Activated gamma-delta T cell treated with Interleukin-2 at 50 U/mL for 16 hours (primary cell): ENCODE results near the gene ABCC5.

Experiments used
- DNase-seq: peaks from one replicate; pipeline ENCODE4 v3.0.0-alpha.2; 2020

The ABCC5 gene

GRCh38 chr3:183968666-183969245 is 48.9 kb downstream of the ABCC5 start:
- DNase-seq, result no peak

- no peak for DNase-seq
Observed at GRCh38 chr3:183967693-183968092, 50.0 kb downstream of the ABCC5 start.

GRCh38 chr3:183966361-183966791 is 51.3 kb downstream of the ABCC5 start:
- no peak for DNase-seq

- no peak for DNase-seq
Observed at GRCh38 chr3:183962807-183963206, 54.9 kb downstream of the ABCC5 start.

GRCh38 chr3:183959214-183959613 is 58.5 kb downstream of the ABCC5 start:
- no peak for DNase-seq

GRCh38 chr3:183958775-183959174 is 58.9 kb downstream of the ABCC5 start:
- no peak for DNase-seq

GRCh38 chr3:183958226-183958625 is 59.5 kb downstream of the ABCC5 start:
- no peak for DNase-seq

GRCh38 chr3:183954875-183955274 is 62.8 kb downstream of the ABCC5 start:
- DNase-seq, result no peak

GRCh38 chr3:183953471-183954070 is 64.1 kb downstream of the ABCC5 start:
- DNase-seq, result no peak

GRCh38 chr3:183951459-183951858 is 66.2 kb downstream of the ABCC5 start:
- no peak for DNase-seq

GRCh38 chr3:183949690-183950089 is 68.0 kb downstream of the ABCC5 start:
- DNase-seq, result no peak

- no peak for DNase-seq
Observed at GRCh38 chr3:183946037-183946436, 71.6 kb downstream of the ABCC5 start.

GRCh38 chr3:183944775-183945174 is 72.9 kb downstream of the ABCC5 start:
- DNase-seq, result no peak

GRCh38 chr3:183943739-183944138 is 73.9 kb downstream of the ABCC5 start:
- no peak for DNase-seq

GRCh38 chr3:183941216-183941615 is 76.5 kb downstream of the ABCC5 start:
- no peak for DNase-seq

GRCh38 chr3:183937601-183938286 is 79.9 kb downstream of the ABCC5 start:
- DNase-seq, result no peak

GRCh38 chr3:183933160-183933559 is 84.5 kb downstream of the ABCC5 start:
- DNase-seq, result no peak

GRCh38 chr3:183931881-183932280 is 85.8 kb downstream of the ABCC5 start:
- DNase-seq, result no peak

GRCh38 chr3:183930086-183930485 is 87.6 kb downstream of the ABCC5 start:
- DNase-seq, result no peak

GRCh38 chr3:183927059-183927458 is 90.6 kb downstream of the ABCC5 start:
- no peak for DNase-seq

GRCh38 chr3:183924956-183925355 is 92.7 kb downstream of the ABCC5 start:
- no peak for DNase-seq

GRCh38 chr3:183924543-183924942 is 93.1 kb downstream of the ABCC5 start:
- DNase-seq, result no peak

GRCh38 chr3:183922421-183922820 is 95.3 kb downstream of the ABCC5 start:
- no peak for DNase-seq

GRCh38 chr3:183921096-183921495 is 96.6 kb downstream of the ABCC5 start:
- no peak for DNase-seq

- DNase-seq, result no peak
Observed at GRCh38 chr3:183920416-183920815, 97.3 kb downstream of the ABCC5 start.
